Fibroblast of villous mesenchyme (primary cell): ENCODE measurements around the gene RPA1. TPM values are rescaled to one million over a fixed set of nuclear protein-coding genes. Genes with fewer than 3 reads are reported as not detected.

Experiments used
- DNase-seq: peaks from one replicate; pipeline ENCODE4 v3.0.0-alpha.2; 2010; ENCODE audit warnings: low read depth
- H3K4me3 ChIP-seq: 2 replicates; pipeline ENCODE4 v1.5.1; 2011; ENCODE audit warnings: low read depth, mild to moderate bottlenecking, low read length
- total RNA-seq: library from RNA; depleted of rRNA; stranded (reverse); fragments of >200 nt; gene quantifications from 2 replicates; pipeline ENCODE4 v1.2.3, GENCODE V29; 2012
- TF ChIP-seq, protein P1 (sequence below): IDR thresholded peaks from 2 replicates; pipeline ENCODE4 v1.5.1; 2012; ENCODE audit warnings: low read depth, mild to moderate bottlenecking, low read length; ENCODE audit not compliant: insufficient read depth

The RPA1 gene
- total RNA-seq, 1 donor: 13.4 TPM

DNA sequence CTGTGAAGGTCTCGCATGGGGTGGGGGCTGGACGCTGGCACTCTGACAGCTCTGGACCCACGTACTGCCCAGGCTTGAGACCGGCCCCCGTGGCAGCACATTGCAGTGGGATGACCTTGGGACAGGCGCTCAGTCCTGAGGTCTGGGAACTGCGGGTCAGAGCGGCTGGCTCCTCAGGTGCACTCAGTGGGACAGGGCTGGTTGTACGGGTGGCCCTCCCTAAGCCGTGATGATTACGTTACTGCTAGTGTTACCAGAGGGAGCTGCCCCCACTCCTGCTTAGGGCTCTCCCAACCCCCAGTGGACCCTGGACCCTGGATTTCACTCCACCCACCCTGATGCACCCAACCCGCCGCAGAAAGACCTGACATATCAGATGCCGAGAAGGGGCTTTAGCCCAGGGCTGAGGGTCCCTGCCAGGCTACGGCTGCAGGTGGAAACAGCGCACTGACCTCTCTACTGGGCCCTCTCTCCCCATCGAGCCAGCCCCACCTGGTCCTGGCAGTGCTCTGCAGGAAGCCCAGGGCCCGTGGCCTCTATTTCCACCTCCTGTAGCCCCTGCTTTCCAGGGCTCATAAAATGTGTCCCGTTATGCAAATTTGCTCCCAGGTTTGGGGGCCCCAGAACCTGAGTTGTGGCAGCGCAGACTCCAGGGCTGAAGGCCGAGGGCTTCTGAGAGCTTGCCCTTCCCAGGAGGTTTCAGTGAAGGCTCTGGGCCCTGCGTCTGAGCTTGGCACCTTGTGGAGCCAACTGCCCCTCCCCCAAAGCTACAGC is 118.1 kb downstream of the RPA1 start:
- TF ChIP-seq, protein P1, sequence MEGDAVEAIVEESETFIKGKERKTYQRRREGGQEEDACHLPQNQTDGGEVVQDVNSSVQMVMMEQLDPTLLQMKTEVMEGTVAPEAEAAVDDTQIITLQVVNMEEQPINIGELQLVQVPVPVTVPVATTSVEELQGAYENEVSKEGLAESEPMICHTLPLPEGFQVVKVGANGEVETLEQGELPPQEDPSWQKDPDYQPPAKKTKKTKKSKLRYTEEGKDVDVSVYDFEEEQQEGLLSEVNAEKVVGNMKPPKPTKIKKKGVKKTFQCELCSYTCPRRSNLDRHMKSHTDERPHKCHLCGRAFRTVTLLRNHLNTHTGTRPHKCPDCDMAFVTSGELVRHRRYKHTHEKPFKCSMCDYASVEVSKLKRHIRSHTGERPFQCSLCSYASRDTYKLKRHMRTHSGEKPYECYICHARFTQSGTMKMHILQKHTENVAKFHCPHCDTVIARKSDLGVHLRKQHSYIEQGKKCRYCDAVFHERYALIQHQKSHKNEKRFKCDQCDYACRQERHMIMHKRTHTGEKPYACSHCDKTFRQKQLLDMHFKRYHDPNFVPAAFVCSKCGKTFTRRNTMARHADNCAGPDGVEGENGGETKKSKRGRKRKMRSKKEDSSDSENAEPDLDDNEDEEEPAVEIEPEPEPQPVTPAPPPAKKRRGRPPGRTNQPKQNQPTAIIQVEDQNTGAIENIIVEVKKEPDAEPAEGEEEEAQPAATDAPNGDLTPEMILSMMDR: no peak
- DNase-seq: no peak
- H3K4me3 ChIP-seq: no peak overlapping the region

DNA sequence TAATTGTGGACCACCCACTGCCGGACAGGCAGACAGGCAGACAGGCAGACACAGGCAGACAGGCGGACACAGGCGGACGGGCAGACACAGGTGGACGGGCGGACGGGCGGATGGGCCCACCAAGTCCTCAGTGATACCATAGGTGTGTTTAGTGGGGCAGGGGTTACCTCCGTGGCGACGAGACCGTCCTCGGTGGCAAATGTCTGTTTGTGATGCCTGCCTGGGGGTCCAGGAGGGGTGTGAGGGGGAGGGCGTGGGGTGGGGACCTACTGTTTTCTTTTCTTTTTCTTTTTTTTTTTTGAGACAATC is 118.7 kb downstream of the RPA1 start:
- no peak for DNase-seq
- H3K4me3 ChIP-seq: no peak overlapping the region
- TF ChIP-seq, protein P1: no peak

Other genes with a start within 250 kb of the RPA1 start
- 3.5 and 8.6 TPM in 2 replicates for gene SLC43A2, start 201.2 kb upstream of the RPA1 start, total RNA-seq
- gene SCARF1, start 184.3 kb upstream of the RPA1 start, total RNA-seq: 0.64 and 1.3 TPM in 2 replicates
- 7.4 and 9.1 TPM in 2 replicates for gene RILP, start 180.1 kb upstream of the RPA1 start, total RNA-seq
- 107 and 117 TPM in 2 replicates for gene PRPF8, start 145.1 kb upstream of the RPA1 start, total RNA-seq
- gene TLCD2, start 119.6 kb upstream of the RPA1 start, total RNA-seq: 3.5 and 3.9 TPM in 2 replicates
- 26.8 and 34.5 TPM in 2 replicates for gene WDR81, start 105.3 kb upstream of the RPA1 start, total RNA-seq
- 0.43 TPM in 1 of 2 replicates, not detected in the other for gene SERPINF2, start 87.1 kb upstream of the RPA1 start, total RNA-seq
- 51.0 and 108 TPM in 2 replicates for gene SERPINF1, start 67.9 kb upstream of the RPA1 start, total RNA-seq
- gene SMYD4, start 103 bp upstream of the RPA1 start, total RNA-seq: 9.3 and 12.5 TPM in 2 replicates
- gene RTN4RL1, start 195.3 kb downstream of the RPA1 start, total RNA-seq: 0.43 TPM in 1 of 2 replicates, not detected in the other
- 45.1 and 58.7 TPM in 2 replicates for gene DPH1, start 200.1 kb downstream of the RPA1 start, total RNA-seq
- gene OVCA2, start 212.0 kb downstream of the RPA1 start, total RNA-seq: 48.4 and 61.8 TPM in 2 replicates
- gene HIC1, start 225.1 kb downstream of the RPA1 start, total RNA-seq: 81.6 and 102 TPM in 2 replicates